HG02610 (cell line): ENCODE results near the gene ATRN.
"Not testable (repeated sequence)": the region's sequence is repeated elsewhere in the genome, so short reads cannot be mapped to it uniquely, and the experiment has no call there.

Experiments used
- ATAC-seq: cut with Tn5 transposase; IDR thresholded peaks from one replicate; pipeline ENCODE4 v1.9.1; 2021; ENCODE audit warnings: mild to moderate bottlenecking, moderate library complexity; ENCODE audit not compliant: unreplicated experiment

The ATRN gene

GRCh38 chr20:3514012-3514642 lies 43.3 kb downstream of the ATRN start:
- ATAC-seq = no peak

DNA sequence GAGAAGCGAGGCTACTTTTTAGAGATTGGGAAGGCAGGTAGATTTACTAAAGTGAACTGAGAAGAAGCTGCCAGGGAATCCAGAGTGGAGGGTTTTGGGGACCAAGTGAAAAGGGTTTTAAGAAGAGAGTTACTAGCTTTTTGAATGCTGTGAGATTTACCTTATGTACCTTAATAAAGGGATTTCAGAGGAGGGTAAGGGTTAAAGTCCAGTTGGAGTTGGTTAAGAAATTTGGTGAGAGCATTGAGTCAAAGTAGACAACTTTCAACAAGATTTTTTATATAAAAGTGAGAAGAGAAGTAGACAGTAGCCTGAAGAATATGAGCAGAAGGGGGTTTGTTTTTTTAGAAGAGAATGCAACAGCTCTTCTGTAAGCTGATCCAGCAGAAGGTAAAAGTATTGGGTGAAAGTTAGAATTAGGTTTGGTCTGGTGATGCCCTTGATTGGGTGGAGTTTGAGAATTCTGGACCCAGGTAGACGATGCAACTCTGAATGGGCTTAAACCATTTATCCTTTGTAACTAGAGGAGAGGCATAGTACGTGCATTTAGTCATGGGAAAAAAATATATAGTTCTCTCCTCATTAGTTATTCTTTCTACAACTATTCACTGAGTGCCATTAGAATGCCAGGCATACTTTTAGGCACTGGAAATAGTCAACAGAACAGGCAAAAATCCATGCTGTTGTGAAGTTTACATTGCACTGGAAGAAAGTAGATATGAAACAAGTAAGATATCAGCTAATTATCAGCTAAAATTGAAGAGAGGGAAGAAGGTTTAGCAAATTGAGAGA lies 44.8 kb downstream of the ATRN start:
- no peak for ATAC-seq

GRCh38 chr20:3521852-3522740 lies 51.3 kb downstream of the ATRN start:
- ATAC-seq = no peak

DNA sequence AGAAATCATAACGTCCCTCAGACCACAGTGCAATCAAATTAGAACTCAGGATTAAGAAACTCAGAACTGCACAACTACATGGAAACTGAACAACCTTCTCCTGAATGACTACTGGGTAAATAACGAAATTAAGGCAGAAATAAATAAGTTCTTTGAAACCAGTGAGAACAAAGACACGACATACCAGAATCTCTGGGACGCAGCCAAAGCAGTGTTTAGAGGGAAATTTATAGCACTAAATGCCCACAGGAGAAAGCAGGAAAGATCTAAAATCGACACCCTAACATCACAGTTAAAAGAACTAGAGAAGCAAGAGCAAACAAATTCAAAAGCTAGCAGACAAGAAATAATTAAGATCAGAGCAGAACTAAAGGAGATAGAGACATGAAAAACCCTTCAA lies 53.9 kb downstream of the ATRN start:
- not testable (repeated sequence) for ATAC-seq

DNA sequence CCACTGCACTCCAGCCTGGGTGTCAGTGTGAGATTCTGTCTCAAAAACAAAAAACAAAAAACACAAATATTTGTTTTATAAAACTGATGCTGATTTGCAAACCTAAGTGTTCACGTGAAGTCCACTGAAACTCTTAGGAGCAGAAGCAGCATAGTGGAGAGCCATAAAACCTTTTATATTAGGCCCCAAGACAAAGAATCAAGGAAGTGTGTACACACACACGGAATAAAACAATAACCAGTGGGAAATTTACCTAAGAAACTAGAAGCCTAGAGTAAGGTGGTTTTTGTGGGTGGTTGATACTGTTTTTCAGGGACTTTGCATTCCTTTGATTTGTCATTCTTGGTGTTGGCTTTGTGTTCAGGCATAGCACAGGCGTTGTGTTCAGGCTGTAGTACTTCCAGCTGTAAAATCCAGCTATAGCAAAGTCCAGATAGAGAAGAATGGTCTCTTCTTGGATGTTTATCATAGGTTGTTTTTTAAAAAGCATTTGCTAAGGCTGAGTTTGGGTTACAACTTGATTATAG lies 61.3 kb downstream of the ATRN start:
- no peak for ATAC-seq

- not testable (repeated sequence) for ATAC-seq
Observed at GRCh38 chr20:3537733-3538132, 66.9 kb downstream of the ATRN start.

GRCh38 chr20:3539311-3540107 lies 68.7 kb downstream of the ATRN start:
- ATAC-seq = no peak

DNA sequence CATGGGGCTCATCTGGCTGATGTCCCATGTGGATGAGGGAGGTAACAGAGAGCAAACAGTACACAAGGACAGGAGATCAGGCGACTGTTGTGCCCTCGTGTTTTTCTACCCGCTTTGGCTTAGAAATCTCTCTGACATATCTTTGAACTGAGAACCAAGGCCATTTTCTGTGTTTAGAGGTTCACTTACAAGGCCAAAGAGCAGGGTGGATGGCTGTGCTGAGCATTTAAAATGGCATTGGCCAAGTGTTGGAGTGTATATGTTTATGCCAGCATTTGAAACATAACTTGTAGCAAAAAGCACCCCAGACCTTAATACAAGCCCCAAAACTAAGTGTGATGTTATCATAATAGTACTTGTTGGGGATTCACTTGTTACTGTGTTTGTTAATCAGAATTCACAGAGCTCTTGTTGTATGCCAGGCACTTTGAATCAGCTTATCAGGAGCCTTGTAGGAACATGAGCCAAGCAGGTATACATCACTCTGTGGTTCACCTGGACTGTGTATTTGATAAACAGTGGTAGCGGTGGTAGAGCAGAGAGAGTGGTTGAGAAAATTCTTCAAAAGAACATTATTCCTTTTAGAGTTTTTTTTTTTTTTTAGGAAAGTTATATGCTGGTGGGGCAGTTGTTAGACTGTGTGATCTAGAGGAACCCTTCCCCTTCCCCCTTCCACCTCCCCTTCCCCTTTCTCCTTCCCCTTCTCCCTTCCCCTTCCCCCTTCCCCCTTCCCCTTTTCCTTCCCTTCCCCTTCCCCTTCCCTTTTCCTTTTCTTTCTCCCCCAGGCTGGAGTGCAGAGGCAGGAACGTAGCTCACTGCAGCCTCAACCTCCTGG lies 71.3 kb downstream of the ATRN start:
- ATAC-seq = no peak

DNA sequence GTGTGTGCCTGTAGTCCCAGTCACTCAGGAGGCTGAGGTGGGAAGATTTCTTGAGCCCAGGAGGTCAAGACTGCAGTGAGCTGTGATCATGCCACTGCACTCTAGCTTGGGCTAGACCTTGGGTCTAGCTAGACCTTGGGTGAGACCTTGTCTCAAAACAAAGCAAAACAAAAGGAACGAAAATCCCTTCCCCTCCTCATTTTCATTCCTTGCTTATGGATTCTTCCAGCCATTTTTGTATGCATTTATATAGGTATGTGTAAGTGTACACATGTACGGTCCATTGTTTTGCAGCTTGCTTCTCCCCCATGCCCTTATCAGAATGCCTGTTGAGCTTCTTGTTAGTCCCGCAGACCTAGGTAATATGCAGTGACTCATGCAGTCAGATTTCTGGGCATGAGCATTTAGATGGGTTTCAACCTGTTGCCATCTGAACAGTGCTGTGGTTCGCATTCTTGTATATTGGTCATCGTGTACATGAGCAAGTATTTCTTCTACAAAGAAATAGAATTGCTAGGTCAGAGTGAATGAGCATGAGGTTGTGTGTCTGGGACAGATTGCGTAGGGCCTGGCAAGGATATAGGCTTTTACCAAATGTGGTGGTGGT lies 73.2 kb downstream of the ATRN start:
- ATAC-seq = no peak

DNA sequence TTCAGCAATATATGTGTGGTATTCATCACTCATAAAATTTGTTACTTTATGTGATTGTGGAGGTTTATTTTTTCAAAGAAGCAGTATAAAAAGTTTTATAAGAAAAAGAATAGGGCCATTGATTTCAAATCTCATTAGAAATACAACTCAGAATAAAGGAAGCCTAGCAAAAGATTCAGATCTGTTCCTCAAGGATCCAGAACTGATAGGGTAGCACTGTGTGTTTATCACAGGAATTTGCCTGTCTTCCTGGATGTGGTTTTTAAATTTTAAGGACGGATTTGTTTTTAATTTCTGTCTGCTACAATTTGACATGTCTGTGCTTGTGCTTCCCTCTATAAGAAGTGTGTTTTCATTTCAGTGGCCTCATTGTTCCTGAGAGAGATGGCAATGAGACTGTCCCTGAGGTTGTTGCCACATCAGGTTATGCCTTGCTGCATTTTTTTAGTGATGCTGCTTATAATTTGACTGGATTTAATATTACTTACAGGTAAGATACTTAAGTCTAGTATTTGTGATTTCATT lies 74.6 kb downstream of the ATRN start:
- ATAC-seq = no peak

- ATAC-seq = no peak
Observed at GRCh38 chr20:3547906-3548305, 77.1 kb downstream of the ATRN start.

- ATAC-seq = no peak
Observed at GRCh38 chr20:3550837-3551236, 80.0 kb downstream of the ATRN start.

DNA sequence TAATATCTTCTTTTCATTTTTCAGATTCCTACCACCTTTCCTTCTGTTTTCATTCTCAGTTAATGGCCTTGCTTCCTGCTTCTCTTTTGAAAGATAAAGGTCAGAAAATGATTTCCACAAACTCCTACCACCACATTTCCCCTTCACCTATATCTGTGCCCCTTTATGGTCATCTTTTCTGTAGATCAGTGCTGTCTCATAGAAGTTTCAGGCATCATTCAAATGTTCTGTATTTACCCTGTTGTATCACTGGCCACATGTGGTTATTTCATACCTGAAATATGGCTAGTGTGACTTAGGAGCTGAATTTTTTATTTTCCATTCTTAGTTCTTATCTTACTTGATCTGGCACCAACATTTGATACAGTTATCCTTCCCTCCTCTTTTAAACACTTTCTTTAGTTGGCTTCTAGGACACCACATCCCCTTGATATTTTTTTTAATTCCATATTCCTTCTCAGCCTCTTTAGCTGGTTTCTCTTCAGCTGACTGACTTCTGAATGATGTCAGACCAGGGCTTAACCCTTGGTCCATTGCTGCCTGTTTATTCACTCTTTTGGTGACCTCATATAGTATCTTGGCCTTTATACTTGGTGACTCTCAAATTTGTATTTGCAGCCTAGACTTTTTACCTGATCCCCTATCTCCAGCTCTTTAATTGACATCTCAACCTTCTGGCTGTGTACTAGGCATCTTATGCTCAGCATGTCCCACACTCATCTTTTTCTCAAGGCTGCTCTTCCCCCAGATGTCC lies 81.0 kb downstream of the ATRN start:
- ATAC-seq = no peak

GRCh38 chr20:3553663-3554062 lies 82.8 kb downstream of the ATRN start:
- ATAC-seq = no peak

- no peak for ATAC-seq
Observed at GRCh38 chr20:3557237-3557785, 86.5 kb downstream of the ATRN start.

DNA sequence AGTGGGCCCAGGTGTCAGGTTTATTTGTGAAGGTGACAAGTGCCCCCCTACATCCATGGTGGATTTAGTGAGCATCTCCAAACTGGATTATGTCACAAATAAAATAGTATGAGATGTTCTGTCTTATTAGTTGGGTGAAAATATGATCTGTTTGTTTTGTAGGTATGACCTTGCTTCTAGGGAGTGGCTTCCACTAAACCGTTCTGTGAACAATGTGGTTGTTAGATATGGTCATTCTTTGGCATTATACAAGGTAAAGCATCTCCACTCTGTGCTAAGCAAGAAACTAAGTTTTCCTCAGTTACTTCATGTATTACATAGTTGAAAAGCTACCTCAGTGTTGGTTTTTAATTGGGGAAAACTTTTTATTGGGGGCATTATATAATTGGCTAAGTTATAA lies 88.4 kb downstream of the ATRN start:
- ATAC-seq = no peak

- ATAC-seq = no peak
Observed at GRCh38 chr20:3559637-3560036, 88.8 kb downstream of the ATRN start.

DNA sequence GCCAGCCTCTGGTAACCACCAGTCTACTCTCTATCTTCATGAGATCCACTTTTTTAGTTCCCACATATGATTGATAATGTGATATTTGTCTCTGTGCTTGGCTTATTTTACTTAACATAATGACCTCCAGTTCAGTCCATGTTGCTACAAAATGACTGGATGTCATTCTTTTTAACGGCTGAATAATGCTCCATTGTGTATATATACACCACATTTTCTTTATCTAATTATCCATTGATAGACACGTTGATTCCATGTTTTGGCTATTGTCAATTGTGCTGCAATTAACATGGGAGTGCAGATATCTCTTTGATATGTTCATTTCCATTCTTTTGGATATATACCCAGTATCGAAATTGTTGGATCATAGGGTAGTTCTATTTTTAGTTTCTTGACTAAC lies 89.3 kb downstream of the ATRN start:
- no peak for ATAC-seq
